Upper lobe of left lung (tissue), 6 donors: ENCODE data around the gene MAMDC2. TPM values are rescaled to one million over a fixed set of nuclear protein-coding genes. Genes with fewer than 3 reads are reported as not detected.

Experiments used
- ATAC-seq, 2 donors: fragments of 200-7000 bp; cut with Tn5 transposase; one replicate each; pipeline ENCODE4 v1.9.1; 2022; ENCODE audit warnings: mild to moderate bottlenecking in 2 of 2, moderate library complexity in 2 of 2; ENCODE audit not compliant: low FRiP score in 2 of 2
- DNase-seq, 2 donors: peaks; one replicate each; pipeline ENCODE4 v3.0.0-alpha.2; 2019 to 2020
- H3K27ac ChIP-seq, 4 donors: fragments of 200-600 bp; sonication (generic); one replicate each; pipeline ENCODE4 v1.5.1; 2016 to 2019
- H3K27me3 ChIP-seq, 4 donors: fragments of 200-600 bp; sonication (generic); one replicate each; pipeline ENCODE4 v1.5.1; 2017 to 2019
- H3K36me3 ChIP-seq, 4 donors: fragments of 200-600 bp; sonication (generic); one replicate each; pipeline ENCODE4 v1.5.1; 2016 to 2019
- H3K4me1 ChIP-seq, 4 donors: fragments of 200-600 bp; sonication (generic); one replicate each; pipeline ENCODE4 v1.5.1; 2018 to 2019
- H3K4me3 ChIP-seq, 4 donors: fragments of 200-600 bp; sonication (generic); one replicate each; pipeline ENCODE4 v1.5.1; 2017 to 2019; ENCODE audit warnings: mild to moderate bottlenecking in 2 of 4, moderate library complexity in 1 of 4
- H3K9me3 ChIP-seq, 4 donors: fragments of 200-600 bp; sonication (generic); one replicate each; pipeline ENCODE4 v1.5.1; 2018 to 2019
- CTCF ChIP-seq, 6 experiments: fragments of 450-650 bp in 4 of 6; fragments of 200-600 bp in 2 of 6; sonication (generic) in 2 of 6; IDR thresholded peaks; one replicate each; pipeline ENCODE4 v1.5.1; 2016 to 2019; ENCODE audit warnings: antibody characterized with exemption in 6 of 6
- EP300 ChIP-seq, 4 donors: sonication (generic); formaldehyde crosslinking; IDR thresholded peaks; one replicate each; pipeline ENCODE4 v1.5.1; 2017; ENCODE audit warnings: antibody characterized with exemption in 4 of 4, control low read depth in 2 of 4
- POLR2A ChIP-seq, 4 donors: fragments of 450-650 bp; IDR thresholded peaks; one replicate each; pipeline ENCODE4 v1.5.1; 2016 to 2017; ENCODE audit warnings: antibody characterized with exemption in 4 of 4, mild to moderate bottlenecking in 2 of 4
- POLR2AphosphoS5 ChIP-seq, 2 donors: sonication (generic); formaldehyde crosslinking; IDR thresholded peaks; one replicate each; pipeline ENCODE4 v1.5.1; 2017; ENCODE audit warnings: antibody characterized with exemption in 2 of 2
- WGBS, 2 donors: methylation state at CpG; one replicate each; pipeline ENCODE4 v1.1.5; 2017 to 2018; 5-methylcytosine and 5-hydroxymethylcytosine counted together
- total RNA-seq, 6 donors: library from RNA; depleted of rRNA in 4 of 6; stranded (reverse); fragments of >200 nt in 4 of 6; gene quantifications; one replicate each; pipeline versions ENCODE4 v1.1.0 to v1.2.1, GENCODE V29; 2016 to 2021
- donor health status: DM: no; HTN: no; CAD: no; lungs with moderate emphysema.
- donor health status: DM: no; HTN: yes; CAD: no; lungs with severe emphysema.

MAMDC2 gene
- total RNA-seq, 6 donors from 2014 or later, result 26.5 to 50.1 (median 46.5) TPM

GRCh38 chr9:70060148-70060882 is 16.7 kb downstream of the MAMDC2 start:
- no peak for DNase-seq
- 55 to 62% methylated on average over 3 of the region's 3 CpGs for WGBS, 2 donors
- TF ChIP-seq POLR2AphosphoS5 (IDR thresholded peaks at IDR 0.05), result no peak
- no peak for TF ChIP-seq EP300 (IDR thresholded peaks at IDR 0.05)
- TF ChIP-seq CTCF (IDR thresholded peaks at IDR 0.05), result no peak
- TF ChIP-seq POLR2A (IDR thresholded peaks at IDR 0.05), result no peak
- no peak for ATAC-seq
- no peak overlapping the region for H3K27ac ChIP-seq
- no peaks in the 10 kb centered on the region for H3K27me3 ChIP-seq
- no peak overlapping the region for H3K4me3 ChIP-seq
- H3K9me3 ChIP-seq, result no peaks in the 10 kb centered on the region
- peaks cover 0 to 6% (median 0%) of the 10 kb centered on the region in 4 donors for H3K4me1 ChIP-seq
- H3K36me3 ChIP-seq, result no peaks in the 10 kb centered on the region

- Histone ChIP-seq H3K27ac (no peak overlapping the region), H3K4me3 (no peak overlapping the region), H3K27me3 (no peaks in the 10 kb centered on the region), H3K9me3 (no peaks in the 10 kb centered on the region), H3K4me1 (peaks cover 0 to 6% (median 0%) of the 10 kb centered on the region in 4 donors), H3K36me3 (no peaks in the 10 kb centered on the region)
- DNase-seq (no peak), ATAC-seq (peak in 1 of 2 donors; percentile 38)
- TF ChIP-seq POLR2AphosphoS5 (IDR thresholded peaks at IDR 0.05) (no peak), POLR2A (IDR thresholded peaks at IDR 0.05) (no peak), CTCF (IDR thresholded peaks at IDR 0.05) (no peak), EP300 (IDR thresholded peaks at IDR 0.05) (no peak)
Observed at GRCh38 chr9:70060883-70061507, 17.3 kb downstream of the MAMDC2 start.

GRCh38 chr9:70061776-70062175 is 18.1 kb downstream of the MAMDC2 start:
- TF ChIP-seq EP300 (IDR thresholded peaks at IDR 0.05), result no peak
- TF ChIP-seq POLR2AphosphoS5 (IDR thresholded peaks at IDR 0.05), result no peak
- TF ChIP-seq CTCF (IDR thresholded peaks at IDR 0.05), result no peak
- no peak for TF ChIP-seq POLR2A (IDR thresholded peaks at IDR 0.05)
- no peaks in the 10 kb centered on the region for H3K27me3 ChIP-seq
- ATAC-seq (peak in 1 of 2 donors; percentile 54), DNase-seq (no peak)
- WGBS, 2 donors, result 73 to 83% methylated on average over 1 of the region's 1 CpG
- H3K4me3 ChIP-seq, result no peak overlapping the region
- peaks cover 0 to 6% (median 0%) of the 10 kb centered on the region in 4 donors for H3K4me1 ChIP-seq
- H3K9me3 ChIP-seq, result no peaks in the 10 kb centered on the region
- no peak overlapping the region for H3K27ac ChIP-seq
- H3K36me3 ChIP-seq, result no peaks in the 10 kb centered on the region

GRCh38 chr9:70064496-70064895 is 20.8 kb downstream of the MAMDC2 start:
- Histone ChIP-seq H3K4me3 (no peak overlapping the region), H3K36me3 (no peaks in the 10 kb centered on the region), H3K27ac (no peak overlapping the region), H3K4me1 (peaks cover 0 to 5% (median 3%) of the 10 kb centered on the region in 4 donors), H3K27me3 (no peaks in the 10 kb centered on the region), H3K9me3 (no peaks in the 10 kb centered on the region)
- 75 to 82% methylated on average over 1 of the region's 1 CpG for WGBS, 2 donors
- TF ChIP-seq POLR2AphosphoS5 (IDR thresholded peaks at IDR 0.05) (no peak), POLR2A (IDR thresholded peaks at IDR 0.05) (no peak), EP300 (IDR thresholded peaks at IDR 0.05) (no peak), CTCF (IDR thresholded peaks at IDR 0.05) (no peak)
- ATAC-seq, result no peak
- no peak for DNase-seq
